ENCODE measurements around the gene DUSP28.

- TF ChIP-seq POLR2A (IDR thresholded peaks at IDR 0.05; ENCODE audit: low read length) (peak; percentile 27), GATA1 (IDR thresholded peaks at IDR 0.05; ENCODE audit: low read depth, low read length) (no peak)
These were observed 6.3 kb downstream of the DUSP28 start for GRCh38 chr2:240566203-240567136.

Data from erythroblast (primary cell).